Activated CD4-positive, alpha-beta T cell treated with anti-CD3 and anti-CD28 coated beads, Interleukin-2, amount 50 U/mL, for 16 hours (primary cell): Measurements from ENCODE around the gene KCNN4.
A peak's percentile ranks its signal among the peaks of the same experiment; 100 is the strongest.
"Not testable (repeated sequence)": the region's sequence is repeated elsewhere in the genome, so short reads cannot be mapped to it uniquely, and the experiment has no call there.

Experiments used
- DNase-seq: peaks from one replicate; pipeline ENCODE4 v3.0.0-alpha.2; 2020

The KCNN4 gene

GRCh38 chr19:43774103-43774939, 6.5 kb downstream of the KCNN4 start:
- DNase-seq = no peak

GRCh38 chr19:43773725-43774102, 7.1 kb downstream of the KCNN4 start:
- no peak for DNase-seq

GRCh38 chr19:43769256-43769655, 11.5 kb downstream of the KCNN4 start:
- DNase-seq = no peak

GRCh38 chr19:43768273-43769050, 12.3 kb downstream of the KCNN4 start:
- no peak for DNase-seq

GRCh38 chr19:43767818-43768217, 13.0 kb downstream of the KCNN4 start:
- DNase-seq = no peak

- no peak for DNase-seq
Observed at GRCh38 chr19:43767316-43767715, 13.5 kb downstream of the KCNN4 start.

GRCh38 chr19:43766755-43767043, 14.1 kb downstream of the KCNN4 start:
- DNase-seq = no peak

GRCh38 chr19:43765109-43765876, 15.5 kb downstream of the KCNN4 start:
- peak; percentile 97 for DNase-seq

GRCh38 chr19:43764684-43765083, 16.1 kb downstream of the KCNN4 start:
- not testable (repeated sequence) for DNase-seq

GRCh38 chr19:43763473-43763939, 17.3 kb downstream of the KCNN4 start:
- DNase-seq = no peak

GRCh38 chr19:43762814-43763213, 18.0 kb downstream of the KCNN4 start:
- no peak for DNase-seq

- DNase-seq = no peak
Observed at GRCh38 chr19:43760941-43761340, 19.8 kb downstream of the KCNN4 start.

GRCh38 chr19:43759515-43759914, 21.3 kb downstream of the KCNN4 start:
- no peak for DNase-seq

- DNase-seq = peak; percentile 90
Observed at GRCh38 chr19:43755256-43755801, 25.4 kb downstream of the KCNN4 start.

- DNase-seq = peak; percentile 99
Observed at GRCh38 chr19:43754503-43755255, 26.1 kb downstream of the KCNN4 start, which contains the start of gene SMG9. SMG9 (minus strand) TSS chr19:43754962; CDS start chr19:43750741, 4,221 bp downstream.

- no peak for DNase-seq
Observed at GRCh38 chr19:43754253-43754502, 26.6 kb downstream of the KCNN4 start.

GRCh38 chr19:43752287-43752875, 28.4 kb downstream of the KCNN4 start:
- DNase-seq = peak; percentile 56

GRCh38 chr19:43751466-43752220, 29.1 kb downstream of the KCNN4 start:
- peak; percentile 44 for DNase-seq

GRCh38 chr19:43749898-43750297, 30.9 kb downstream of the KCNN4 start:
- no peak for DNase-seq

GRCh38 chr19:43749152-43749551, 31.6 kb downstream of the KCNN4 start:
- no peak for DNase-seq

- no peak for DNase-seq
Observed at GRCh38 chr19:43748685-43749084, 32.1 kb downstream of the KCNN4 start.
